Smooth muscle cell (in vitro differentiated cells): ENCODE data around the gene KIAA1217. TPM values are rescaled to one million over a fixed set of nuclear protein-coding genes. Genes with fewer than 3 reads are reported as not detected.

Experiments used
- DNase-seq: peaks from one replicate; lab custom pipeline; 2025; ENCODE audit not compliant: unreplicated experiment; lab: John Stamatoyannopoulos, UW
- H2AFZ ChIP-seq: fragments of 200-600 bp; sonication (generic); 2 replicates; pipeline ENCODE4 v1.6.0; 2016; ENCODE audit warnings: antibody characterized with exemption, low read depth, mild to moderate bottlenecking
- H3F3A ChIP-seq: fragments of 200-600 bp; sonication (generic); 2 replicates; pipeline ENCODE4 v1.6.0; 2017; ENCODE audit warnings: antibody characterized with exemption, low read depth
- H3K27ac ChIP-seq: fragments of 200-600 bp; sonication (generic); 2 replicates; pipeline ENCODE4 v1.5.1; 2016; ENCODE audit warnings: low read depth, mild to moderate bottlenecking
- H3K27me3 ChIP-seq: fragments of 200-600 bp; sonication (generic); 2 replicates; pipeline ENCODE4 v1.6.1; 2016; ENCODE audit warnings: low read depth, mild to moderate bottlenecking
- H3K36me3 ChIP-seq: fragments of 200-600 bp; sonication (generic); 2 replicates; pipeline ENCODE4 v1.5.1; 2016; ENCODE audit warnings: low read depth
- H3K4me1 ChIP-seq: fragments of 200-600 bp; sonication (generic); 2 replicates; pipeline ENCODE4 v1.5.1; 2016; ENCODE audit warnings: low read depth
- H3K4me2 ChIP-seq: fragments of 200-600 bp; sonication (generic); 2 replicates; pipeline ENCODE4 v1.6.0; 2016; ENCODE audit warnings: mild to moderate bottlenecking
- H3K4me3 ChIP-seq: fragments of 200-600 bp; sonication (generic); 2 replicates; pipeline ENCODE4 v1.5.1; 2016; ENCODE audit warnings: mild to moderate bottlenecking
- H3K79me2 ChIP-seq: fragments of 200-600 bp; sonication (generic); 2 replicates; pipeline ENCODE4 v1.6.0; 2016; ENCODE audit warnings: low read depth, mild to moderate bottlenecking
- H3K9ac ChIP-seq: fragments of 200-600 bp; sonication (generic); 2 replicates; pipeline ENCODE4 v1.6.0; 2016; ENCODE audit warnings: low read depth
- H3K9me3 ChIP-seq: fragments of 200-600 bp; sonication (generic); replicated peaks from 2 replicates; pipeline ENCODE4 v1.5.1; 2016; ENCODE audit warnings: low read depth
- H4K20me1 ChIP-seq: fragments of 200-600 bp; sonication (generic); 2 replicates; pipeline ENCODE4 v1.6.0; 2016; ENCODE audit warnings: low read depth
- CTCF ChIP-seq: fragments of 200-600 bp; sonication (generic); IDR thresholded peaks from 2 replicates; pipeline ENCODE4 v1.5.1; 2017; ENCODE audit warnings: borderline replicate concordance, mild to moderate bottlenecking, antibody characterized with exemption; ENCODE audit not compliant: insufficient read depth, poor library complexity, severe bottlenecking
- WGBS: methylation state at CpG from one replicate; pipeline ENCODE4 v1.1.7; 2016; ENCODE audit warnings: low lambda C conversion rate; 5-methylcytosine and 5-hydroxymethylcytosine counted together
- polyA plus RNA-seq: library from polyadenylated mRNA; unstranded; fragments of >200 nt; fragmentation: Nextera tagmentation; extraction: Ambion mirVana; gene quantifications from 2 replicates; pipeline ENCODE4 v1.2.1, GENCODE V29; 2016
- total RNA-seq: library from RNA; depleted of rRNA; stranded (reverse); fragments of >200 nt; gene quantifications from 2 replicates; pipeline ENCODE4 v1.2.3, GENCODE V29; 2014

The KIAA1217 gene
- total and polyA plus RNA-seq, 2 experiments from 2014 or later = 43.3 to 68.8 TPM

GRCh38 chr10:24385776-24386175 lies 176.8 kb downstream of the KIAA1217 start:
- peak overlapping the region; percentile 98 for H3K27ac ChIP-seq
- peaks cover 25% of the 10 kb centered on the region for H3F3A ChIP-seq
- no peaks in the 10 kb centered on the region for H3K27me3 ChIP-seq
- H2AFZ ChIP-seq = no peak overlapping the region
- no peak overlapping the region for H3K4me3 ChIP-seq
- no peaks in the 10 kb centered on the region for H3K36me3 ChIP-seq
- no peaks in the 10 kb centered on the region for H3K9me3 ChIP-seq
- peaks cover 25% of the 10 kb centered on the region for H3K4me1 ChIP-seq
- H3K4me2 ChIP-seq = peak overlapping the region; percentile 59
- no peak for DNase-seq
- TF ChIP-seq CTCF = no peak
- peak overlapping the region; percentile 89 for H3K9ac ChIP-seq
- 15% methylated on average over 7 of the region's 7 CpGs for WGBS
- no peaks in the 10 kb centered on the region for H4K20me1 ChIP-seq
- H3K79me2 ChIP-seq = no peaks in the 10 kb centered on the region

DNA sequence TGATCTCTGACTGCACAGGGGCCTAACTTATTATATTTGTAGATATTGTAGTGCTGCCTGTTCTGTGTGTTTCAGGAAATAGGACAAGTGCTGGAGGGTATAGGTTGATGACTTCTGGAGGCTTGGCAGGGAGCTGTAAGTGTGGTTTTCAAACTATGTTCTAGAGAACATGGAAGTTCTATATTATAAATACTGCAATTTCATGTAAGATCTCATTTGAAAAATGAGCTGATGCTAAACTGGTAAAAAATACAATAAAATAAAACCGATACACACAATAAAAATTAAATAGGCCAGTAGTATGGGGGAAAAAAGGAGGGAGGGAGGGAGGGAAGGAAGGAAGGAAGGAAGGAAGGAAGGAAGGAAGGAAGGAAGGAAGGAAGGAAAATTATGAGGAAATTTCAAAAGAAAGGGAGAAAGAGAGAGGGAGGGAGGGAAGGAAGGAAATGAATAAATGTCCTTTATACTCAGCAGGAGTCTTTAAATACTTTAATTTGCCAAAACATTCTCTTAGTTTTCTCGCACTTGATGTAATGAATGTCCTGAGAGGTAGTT lies 181.3 kb downstream of the KIAA1217 start:
- peaks cover 32% of the 10 kb centered on the region for H3F3A ChIP-seq
- H3K27me3 ChIP-seq = no peaks in the 10 kb centered on the region
- no peak for TF ChIP-seq CTCF
- no peaks in the 10 kb centered on the region for H3K9me3 ChIP-seq
- no peaks in the 10 kb centered on the region for H3K36me3 ChIP-seq
- peak overlapping the region; percentile 27 for H3K4me2 ChIP-seq
- no peaks in the 10 kb centered on the region for H4K20me1 ChIP-seq
- DNase-seq = no peak
- WGBS = 99% methylated on average over 2 of the region's 2 CpGs
- H3K79me2 ChIP-seq = no peaks in the 10 kb centered on the region
- no peak overlapping the region for H3K4me3 ChIP-seq
- H3K27ac ChIP-seq = peak overlapping the region; percentile 100
- H2AFZ ChIP-seq = no peak overlapping the region
- H3K4me1 ChIP-seq = peaks cover 17% of the 10 kb centered on the region
- H3K9ac ChIP-seq = no peak overlapping the region

GRCh38 chr10:24390746-24391145 lies 181.8 kb downstream of the KIAA1217 start:
- Histone ChIP-seq H3K4me2 (peak overlapping the region; percentile 27), H3K4me3 (no peak overlapping the region), H3K9ac (no peak overlapping the region), H3K9me3 (no peaks in the 10 kb centered on the region), H3K4me1 (peaks cover 13% of the 10 kb centered on the region), H3F3A (peaks cover 28% of the 10 kb centered on the region), H3K79me2 (no peaks in the 10 kb centered on the region), H2AFZ (no peak overlapping the region), H4K20me1 (no peaks in the 10 kb centered on the region), H3K36me3 (no peaks in the 10 kb centered on the region), H3K27ac (peak overlapping the region; percentile 100), H3K27me3 (no peaks in the 10 kb centered on the region)
- TF ChIP-seq CTCF = no peak
- DNase-seq = no peak
- WGBS = 74% methylated on average over 1 of the region's 1 CpG

DNA sequence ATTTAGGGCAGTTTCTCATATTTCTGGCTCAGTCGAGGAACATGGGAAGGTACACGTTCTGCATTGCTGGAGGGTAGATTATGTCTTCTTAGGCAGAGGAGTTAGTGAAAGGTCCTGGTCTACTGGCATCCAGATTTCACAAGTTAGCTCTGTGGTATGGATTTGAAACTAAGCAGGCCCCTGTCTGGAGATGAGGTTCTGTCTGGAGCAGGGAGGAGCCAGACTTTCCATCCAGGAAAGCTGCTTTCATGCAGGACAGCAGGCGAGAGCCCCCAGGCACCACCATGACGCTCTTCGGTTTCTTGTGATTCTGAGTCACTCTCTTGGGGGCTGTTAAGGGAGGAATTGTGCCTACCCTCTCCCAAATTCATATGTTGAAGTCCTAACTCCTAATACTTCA lies 184.3 kb downstream of the KIAA1217 start:
- Histone ChIP-seq H3K4me3 (no peak overlapping the region), H4K20me1 (no peaks in the 10 kb centered on the region), H3K27me3 (no peaks in the 10 kb centered on the region), H3K27ac (peak overlapping the region; percentile 100), H2AFZ (no peak overlapping the region), H3K9me3 (no peaks in the 10 kb centered on the region), H3K9ac (peak overlapping the region; percentile 93), H3K36me3 (no peaks in the 10 kb centered on the region), H3K79me2 (no peaks in the 10 kb centered on the region), H3K4me2 (peak overlapping the region; percentile 66), H3K4me1 (peaks cover 10% of the 10 kb centered on the region), H3F3A (peaks cover 17% of the 10 kb centered on the region)
- 12% methylated on average over 5 of the region's 5 CpGs for WGBS
- no peak for DNase-seq
- no peak for TF ChIP-seq CTCF
